ENCODE results near the gene MAP2K1. TPM values are rescaled to one million over a fixed set of nuclear protein-coding genes. Genes with fewer than 3 reads are reported as not detected.

The MAP2K1 gene
- total RNA-seq, 1 experiment from 2014 or later, result 63.7 TPM

- no peak for DNase-seq
- H3K27me3 Mint-ChIP-seq (ENCODE audit: insufficient read depth, unreplicated experiment), result no peaks in the 10 kb centered on the region
- peak overlapping the region; percentile 45 for H3K27ac Mint-ChIP-seq (ENCODE audit: unreplicated experiment)
- no peak overlapping the region for H3K4me3 Mint-ChIP-seq (ENCODE audit: unreplicated experiment)
- BruUV-seq (replicated peaks), result no TSS peak
- no peaks in the 10 kb centered on the region for H3K9me3 Mint-ChIP-seq (ENCODE audit: unreplicated experiment)
- H3K4me1 Mint-ChIP-seq (ENCODE audit: low read depth, unreplicated experiment), result peaks cover 12% of the 10 kb centered on the region
- no peaks in the 10 kb centered on the region for H3K9me3 ChIP-seq
- peaks cover 18% of the 10 kb centered on the region for H3K4me1 ChIP-seq
- ChIA-PET POLR2A (no interaction called here), CTCF (no interaction called here)
- H3K36me3 ChIP-seq (ENCODE audit: control insufficient read depth, insufficient read depth, low read length), result no peaks in the 10 kb centered on the region
- intact Hi-C loops (cut with micrococcal nuclease; ENCODE audit: unreplicated experiment), result no loop called here
- no peak overlapping the region for H3K4me3 ChIP-seq (ENCODE audit: low read depth, low read length)
- no peaks in the 10 kb centered on the region for H3K27me3 ChIP-seq (replicated peaks; ENCODE audit: control insufficient read depth, insufficient read depth, low read length)
- TF ChIP-seq CTCF (IDR thresholded peaks at IDR 0.05; ENCODE audit: insufficient read depth in 1 of 2, low read depth in 1 of 2, low read length in 1 of 2, severe bottlenecking in 1 of 2, unreplicated experiment in 1 of 2), result no peak
- H3K36me3 Mint-ChIP-seq (ENCODE audit: insufficient read depth, unreplicated experiment), result no peaks in the 10 kb centered on the region
These were observed 23.9 kb upstream of the MAP2K1 start for GRCh38 chr15:66362776-66363175.

GRCh38 chr15:66364944-66365528 is 21.7 kb upstream of the MAP2K1 start:
- TF ChIP-seq CTCF (IDR thresholded peaks at IDR 0.05; ENCODE audit: insufficient read depth in 1 of 2, low read depth in 1 of 2, low read length in 1 of 2, severe bottlenecking in 1 of 2, unreplicated experiment in 1 of 2), result no peak
- DNase-seq, result peak; percentile 80 to 86

GRCh38 chr15:66369773-66370651 is 16.7 kb upstream of the MAP2K1 start:
- H3K4me1 ChIP-seq, result peaks cover 11% of the 10 kb centered on the region
- BruUV-seq (replicated peaks), result TSS peak; percentile 32
- TF ChIP-seq CTCF (IDR thresholded peaks at IDR 0.05; ENCODE audit: insufficient read depth in 1 of 2, low read depth in 1 of 2, low read length in 1 of 2, severe bottlenecking in 1 of 2, unreplicated experiment in 1 of 2), result no peak
- Mint-ChIP-seq H3K27me3 (ENCODE audit: insufficient read depth, unreplicated experiment) (no peaks in the 10 kb centered on the region), H3K9me3 (ENCODE audit: unreplicated experiment) (no peaks in the 10 kb centered on the region), H3K36me3 (ENCODE audit: insufficient read depth, unreplicated experiment) (no peaks in the 10 kb centered on the region), H3K4me1 (ENCODE audit: low read depth, unreplicated experiment) (peaks cover 7% of the 10 kb centered on the region), H3K27ac (ENCODE audit: unreplicated experiment) (no peak overlapping the region), H3K4me3 (ENCODE audit: unreplicated experiment) (no peak overlapping the region)
- ChIA-PET CTCF (no interaction called here), POLR2A (interaction anchor here (1.5 kb wide), 1 partner anchor 17 kb away, joined by 4 read pairs; the partner anchor contains the start of gene MAP2K1)
- no peak overlapping the region for H3K4me3 ChIP-seq (ENCODE audit: low read depth, low read length)
- H3K27me3 ChIP-seq (replicated peaks; ENCODE audit: control insufficient read depth, insufficient read depth, low read length), result no peaks in the 10 kb centered on the region
- no peak for DNase-seq
- intact Hi-C loops (cut with micrococcal nuclease; ENCODE audit: unreplicated experiment), result no loop called here
- 0 out of 2 replicates have a peak, but pooled peaks cover 2% of the 10 kb centered on the region for H3K9me3 ChIP-seq
- H3K36me3 ChIP-seq (ENCODE audit: control insufficient read depth, insufficient read depth, low read length), result no peaks in the 10 kb centered on the region

More at GRCh38 chr15:66364944-66365528, 21.7 kb upstream of the MAP2K1 start:
- H3K4me1 ChIP-seq, result peaks cover 19% of the 10 kb centered on the region
- no peaks in the 10 kb centered on the region for H3K9me3 ChIP-seq
- BruUV-seq (replicated peaks), result no TSS peak
- Mint-ChIP-seq H3K36me3 (ENCODE audit: insufficient read depth, unreplicated experiment) (no peaks in the 10 kb centered on the region), H3K4me3 (ENCODE audit: unreplicated experiment) (no peak overlapping the region), H3K9me3 (ENCODE audit: unreplicated experiment) (no peaks in the 10 kb centered on the region), H3K27me3 (ENCODE audit: insufficient read depth, unreplicated experiment) (no peaks in the 10 kb centered on the region), H3K27ac (ENCODE audit: unreplicated experiment) (peak overlapping the region; percentile 86), H3K4me1 (ENCODE audit: low read depth, unreplicated experiment) (peaks cover 10% of the 10 kb centered on the region)
- no peaks in the 10 kb centered on the region for H3K36me3 ChIP-seq (ENCODE audit: control insufficient read depth, insufficient read depth, low read length)
- H3K4me3 ChIP-seq (ENCODE audit: low read depth, low read length), result no peak overlapping the region
- intact Hi-C loops (cut with micrococcal nuclease; ENCODE audit: unreplicated experiment), result loop anchor here (1.0 kb wide), 1 partner anchor 21 kb away; the partner anchor contains the start of gene MAP2K1
- CTCF ChIA-PET, result interaction anchor here (0.6 kb wide), 1 partner anchor 96 kb away, joined by 3 read pairs; no protein-coding TSS in a partner anchor
- POLR2A ChIA-PET, result interaction anchor here (0.6 to 1.0 kb wide), 2 partner anchors 9 to 132 kb away, joined by 4 to 7 read pairs; partner anchors contain the start of gene TIPIN
- no peaks in the 10 kb centered on the region for H3K27me3 ChIP-seq (replicated peaks; ENCODE audit: control insufficient read depth, insufficient read depth, low read length)

Measured in Caco-2 (cell line).